ENCODE data around the gene HK2.
"Not testable (repeated sequence)": the region's sequence is repeated elsewhere in the genome, so short reads cannot be mapped to it uniquely, and the experiment has no call there.

HK2 gene

DNA sequence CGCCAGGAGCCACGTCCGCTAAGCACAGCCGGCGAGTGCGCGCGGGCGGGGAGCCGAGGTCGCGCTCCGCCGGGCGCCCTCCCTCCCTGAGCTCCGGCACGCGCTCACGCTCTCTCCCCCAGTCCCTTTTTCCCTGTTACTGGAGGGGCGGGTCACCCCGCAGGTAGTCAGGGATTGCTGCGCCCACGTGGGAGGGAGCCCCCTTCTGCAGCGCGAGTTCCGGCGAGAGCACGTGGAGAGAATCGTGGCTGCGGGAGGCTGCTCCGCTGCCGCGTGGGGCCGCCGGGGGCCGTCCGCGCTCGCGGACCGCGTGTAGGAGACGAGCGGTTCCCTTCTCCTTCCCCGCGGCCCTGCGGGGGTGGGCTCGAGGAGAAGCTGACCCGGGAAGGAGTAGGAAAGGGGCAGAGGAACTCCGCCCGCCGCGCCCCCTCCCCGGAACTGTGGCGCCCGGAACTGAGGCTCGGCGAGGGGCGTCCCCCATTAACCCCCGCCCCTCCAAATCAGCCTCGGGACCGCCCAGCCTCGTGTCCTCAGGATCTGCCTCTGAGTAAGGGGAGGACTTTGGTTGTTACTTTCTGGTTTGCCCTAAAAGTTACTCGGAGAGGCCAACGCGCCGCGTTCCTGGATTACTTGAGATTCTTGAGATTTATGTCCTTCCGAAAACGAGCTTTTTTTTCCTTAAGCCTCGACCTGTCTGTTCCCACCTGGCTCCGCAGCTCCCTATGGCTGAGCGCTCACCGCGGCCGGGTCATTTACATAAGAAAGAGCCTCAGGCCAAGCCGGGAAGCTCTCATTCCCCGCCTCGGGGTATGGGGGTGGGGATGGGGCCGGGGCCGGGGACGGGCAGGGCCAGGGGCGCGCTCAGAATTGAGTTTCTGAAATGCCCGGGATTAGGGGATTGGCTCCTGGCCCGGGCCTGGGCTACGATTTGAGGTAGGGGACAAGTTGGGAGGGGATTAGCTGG lies 1.1 kb downstream of the HK2 start:
- DNase-seq, result no peak

DNA sequence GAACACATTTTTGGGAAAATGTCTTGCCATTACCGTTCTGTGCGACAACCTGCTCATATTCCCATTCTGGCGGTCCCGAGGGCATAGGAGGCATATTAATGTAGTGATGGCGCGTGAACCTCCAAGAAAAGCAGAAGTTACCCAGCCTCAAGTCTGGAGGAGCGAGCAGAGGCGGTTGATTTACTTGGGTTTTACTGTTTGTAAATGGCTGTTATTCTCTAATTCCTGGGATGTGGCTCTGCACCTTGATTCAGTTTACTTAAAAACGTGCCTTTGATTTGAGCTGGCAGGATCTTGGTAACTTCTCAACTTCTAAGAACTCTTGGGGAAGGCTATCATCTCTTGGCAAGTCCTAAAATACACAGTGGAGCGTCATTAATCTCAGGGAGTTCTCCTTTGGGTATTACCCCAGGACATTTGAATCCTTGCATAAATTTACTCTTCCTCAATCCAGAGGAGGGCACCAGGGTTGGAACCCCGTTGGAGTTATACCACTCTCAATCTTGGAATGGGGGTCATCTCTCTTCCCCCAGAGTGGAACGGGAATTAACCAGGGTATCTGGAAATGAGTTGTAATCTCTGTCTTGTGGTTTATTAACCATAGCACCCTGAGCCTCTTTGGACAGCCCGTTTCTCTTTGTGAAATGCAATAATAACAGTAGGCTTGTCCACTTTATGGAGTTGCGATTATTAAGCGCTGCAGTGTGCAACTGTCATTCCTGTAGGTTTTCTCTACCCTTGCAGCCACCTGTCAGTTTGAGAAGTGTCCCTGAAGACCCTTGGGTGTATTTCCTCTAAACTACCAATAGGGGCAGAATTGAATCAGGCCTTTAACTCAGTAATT lies 2.1 kb downstream of the HK2 start:
- no peak for DNase-seq

DNA sequence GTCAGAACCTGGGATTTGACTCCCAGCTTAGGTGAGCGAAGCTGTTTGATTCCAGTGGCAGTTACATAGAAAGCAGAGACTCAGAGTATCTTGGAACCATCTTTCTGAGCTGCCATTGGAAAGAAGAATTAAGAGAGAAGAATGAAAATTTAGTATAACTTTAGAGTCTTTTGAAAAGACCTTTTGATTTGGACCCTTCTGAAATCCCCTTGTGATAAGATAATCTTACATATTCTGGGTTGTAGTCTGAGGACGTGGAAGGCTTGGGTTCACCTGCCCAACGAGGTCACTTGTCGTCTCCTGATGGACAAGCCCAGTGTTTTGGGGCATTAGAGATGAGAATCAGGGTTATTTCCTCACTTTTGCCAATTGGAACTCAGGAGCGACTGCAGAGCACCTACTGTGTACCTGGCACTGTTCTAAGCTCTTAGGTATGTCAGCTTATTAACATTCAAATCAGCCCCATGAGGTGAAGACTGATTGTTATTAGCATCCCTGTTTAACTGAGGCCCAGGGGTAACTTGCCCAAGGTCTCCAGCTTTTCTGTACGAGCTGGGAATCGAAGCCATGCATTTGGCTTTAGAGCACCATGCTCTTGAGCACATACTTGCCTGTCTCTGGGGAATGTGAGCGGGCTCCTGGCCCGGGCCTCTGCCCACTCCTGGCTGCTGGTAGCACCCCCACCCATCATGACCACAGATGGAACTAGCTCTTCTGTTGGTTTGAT lies 2.9 kb downstream of the HK2 start:
- no peak for DNase-seq

DNA sequence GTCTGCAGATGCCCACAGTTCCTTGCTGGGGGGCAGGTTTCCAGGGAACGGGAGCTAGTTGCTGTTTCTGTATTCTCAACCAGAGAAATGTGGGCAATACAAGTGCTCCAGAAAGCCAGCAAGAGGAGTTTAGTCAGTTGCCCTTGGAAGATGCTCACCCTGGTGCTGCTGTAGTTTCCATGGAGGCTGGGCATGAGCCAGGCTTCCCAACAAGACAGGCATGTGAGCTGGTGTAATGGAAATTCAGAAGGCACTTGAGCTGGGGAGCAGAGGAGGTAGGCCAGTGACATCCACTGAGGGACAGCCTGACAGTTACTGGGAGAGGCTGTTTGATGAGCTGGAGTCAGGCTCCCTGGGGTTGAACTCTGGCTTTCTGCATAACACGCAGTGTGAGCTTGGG lies 7.7 kb downstream of the HK2 start:
- DNase-seq, result no peak

DNA sequence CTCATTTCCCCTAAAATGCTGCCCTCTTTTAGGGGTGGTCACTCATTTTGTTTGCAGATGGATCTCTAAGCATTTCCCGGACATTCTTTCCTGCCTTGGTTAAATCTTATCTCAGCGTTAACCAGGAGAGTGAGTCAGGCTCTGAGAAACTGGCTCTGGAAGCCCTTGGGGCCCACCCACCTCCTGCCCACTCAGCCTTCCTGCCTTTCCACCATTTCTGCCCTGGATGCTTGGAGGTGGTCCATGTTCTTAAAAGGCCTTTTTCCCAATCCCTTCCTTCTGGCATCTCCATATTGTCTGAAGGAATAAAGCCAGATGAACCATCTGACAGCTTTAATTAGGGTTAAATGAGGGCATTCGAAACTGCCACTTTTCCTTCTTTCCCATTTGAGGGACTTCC lies 9.5 kb downstream of the HK2 start:
- DNase-seq, result no peak

DNA sequence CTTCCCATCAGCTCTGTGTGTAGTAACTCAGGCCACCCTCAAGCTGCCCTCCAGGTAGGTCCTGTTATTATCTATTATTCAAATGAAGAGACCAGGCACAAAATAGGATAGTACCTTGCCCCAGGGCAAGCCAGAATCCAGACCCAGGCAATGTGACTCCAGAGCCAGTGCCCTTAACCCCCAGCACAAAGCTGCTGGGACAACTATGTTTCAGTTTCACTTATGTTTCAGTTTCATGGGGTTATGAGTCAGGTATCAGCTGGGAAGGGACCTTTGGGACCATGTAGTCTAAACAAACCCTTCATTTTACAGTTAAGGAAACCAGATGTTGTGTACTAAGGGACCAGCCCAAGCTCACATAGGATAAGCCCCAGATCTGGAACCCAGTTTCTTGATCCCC lies 10.0 kb downstream of the HK2 start:
- DNase-seq, result no peak

DNA sequence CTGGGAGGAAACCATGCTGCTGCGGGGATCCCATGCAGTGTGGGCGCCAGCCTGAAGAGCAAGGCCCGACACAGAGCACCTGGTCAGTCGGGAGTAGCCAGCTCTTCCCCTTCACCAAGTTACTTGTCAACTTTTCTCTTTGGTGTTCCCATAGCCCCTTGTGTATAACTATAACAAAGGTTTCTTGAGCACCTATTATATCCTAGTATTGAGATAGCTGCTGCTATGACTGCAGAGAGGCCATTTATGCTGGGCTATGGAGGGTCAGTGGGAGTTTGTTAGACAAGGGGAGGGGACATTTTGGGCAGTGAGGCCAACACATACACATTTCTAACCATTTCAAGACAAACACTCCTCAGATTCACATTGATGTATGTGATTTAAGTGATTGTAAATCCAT lies 10.8 kb downstream of the HK2 start:
- no peak for DNase-seq

DNA sequence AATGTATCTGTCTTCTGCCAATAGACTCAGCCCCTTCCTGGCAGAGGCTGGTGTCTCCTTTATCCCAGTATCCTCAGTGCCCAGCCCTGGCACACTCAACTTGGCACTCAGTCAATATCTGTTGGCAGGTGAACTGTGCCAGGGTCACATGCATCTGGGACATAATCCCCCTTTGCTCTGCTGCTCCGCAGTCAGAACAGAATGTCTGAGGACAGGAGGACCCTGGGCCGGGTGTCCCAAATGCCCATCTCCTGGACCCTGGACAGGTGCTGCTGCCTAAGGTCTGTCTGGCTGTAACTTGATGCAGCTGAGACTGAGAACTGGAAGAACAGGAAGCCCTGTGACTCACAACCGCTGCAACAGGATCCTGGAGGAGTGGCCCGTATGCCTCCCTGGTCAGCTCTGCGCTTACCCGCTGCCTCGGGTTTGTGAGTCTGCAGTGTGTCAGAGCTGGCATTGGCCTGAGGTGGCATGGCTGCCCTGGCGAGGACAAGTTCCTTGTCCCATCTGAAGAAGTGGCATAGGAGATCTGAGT lies 11.4 kb downstream of the HK2 start:
- no peak for DNase-seq

DNA sequence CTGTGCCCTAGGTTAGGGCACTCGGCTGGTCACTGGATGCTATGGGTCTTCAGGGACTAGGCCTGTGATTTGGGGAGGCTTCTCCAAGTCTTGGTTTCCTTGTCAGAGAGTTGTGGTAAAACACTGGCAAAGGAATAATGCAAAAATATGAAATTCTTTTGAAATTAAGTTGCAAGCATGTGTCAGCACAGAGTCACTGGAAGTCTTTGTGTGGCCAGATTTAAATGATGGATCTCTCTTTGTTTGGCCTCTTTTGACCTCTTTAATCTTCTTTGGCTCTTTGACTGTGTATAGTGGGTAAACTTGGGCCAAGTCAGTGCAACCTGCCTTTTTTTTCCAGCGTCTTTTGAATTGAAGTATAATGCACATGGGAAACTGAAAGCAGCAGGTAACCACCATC lies 12.1 kb downstream of the HK2 start:
- no peak for DNase-seq

DNA sequence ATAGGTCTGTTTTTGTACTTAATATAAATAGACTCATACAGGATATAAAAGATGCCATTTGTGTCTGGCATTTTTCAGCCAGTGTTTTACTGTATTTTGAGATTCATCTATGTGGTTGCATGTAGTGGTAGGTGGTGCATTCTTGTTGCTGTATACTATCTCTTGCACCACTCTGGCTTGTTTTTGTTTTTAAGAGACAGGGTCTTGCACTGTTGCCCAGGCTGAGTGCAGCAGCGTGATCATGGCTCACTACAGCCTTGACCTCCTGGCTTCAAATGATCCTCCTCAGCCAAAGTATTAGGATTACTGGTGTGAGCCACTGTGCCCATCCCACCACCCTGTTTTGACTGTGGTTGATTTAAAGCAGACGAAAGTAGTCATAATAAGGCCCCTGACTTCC lies 12.6 kb downstream of the HK2 start:
- DNase-seq, result no peak

DNA sequence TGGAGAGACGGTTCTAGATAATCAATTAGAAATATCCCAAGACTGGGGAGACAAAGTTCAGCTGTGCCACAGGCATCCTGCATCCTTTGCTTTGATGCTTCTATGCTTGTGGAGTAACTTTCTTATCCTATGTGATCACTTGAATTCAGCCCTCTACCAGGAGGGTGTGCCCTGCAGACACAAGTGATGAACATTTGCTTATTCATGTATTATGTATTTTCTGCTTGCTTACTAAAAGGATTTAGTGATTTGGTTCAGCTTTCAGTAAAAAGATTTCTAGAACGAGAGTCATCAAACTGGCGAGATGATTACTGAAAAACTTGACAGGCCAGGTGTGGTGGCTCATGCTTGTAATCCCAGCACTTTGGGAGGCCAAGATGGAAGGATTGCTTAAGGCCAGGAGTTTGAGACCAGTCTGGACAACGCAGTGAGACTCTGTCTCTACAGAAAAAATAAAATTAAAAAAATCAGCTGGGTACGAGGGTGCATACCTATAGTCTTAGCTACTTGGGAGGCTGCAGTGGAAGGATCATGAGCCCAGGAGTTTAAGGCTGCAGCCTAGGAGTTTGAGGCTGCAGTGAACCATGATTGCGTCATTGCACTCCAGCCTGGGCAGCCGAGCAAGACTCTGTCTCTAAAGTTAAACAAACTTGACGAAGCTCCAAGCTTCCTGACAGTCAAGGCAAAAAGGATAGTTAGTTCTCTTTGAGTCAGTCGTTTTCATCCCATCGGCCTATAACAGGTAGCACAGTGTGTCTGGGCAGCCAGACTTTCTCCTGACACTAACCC lies 13.3 kb downstream of the HK2 start:
- DNase-seq, result no peak

DNA sequence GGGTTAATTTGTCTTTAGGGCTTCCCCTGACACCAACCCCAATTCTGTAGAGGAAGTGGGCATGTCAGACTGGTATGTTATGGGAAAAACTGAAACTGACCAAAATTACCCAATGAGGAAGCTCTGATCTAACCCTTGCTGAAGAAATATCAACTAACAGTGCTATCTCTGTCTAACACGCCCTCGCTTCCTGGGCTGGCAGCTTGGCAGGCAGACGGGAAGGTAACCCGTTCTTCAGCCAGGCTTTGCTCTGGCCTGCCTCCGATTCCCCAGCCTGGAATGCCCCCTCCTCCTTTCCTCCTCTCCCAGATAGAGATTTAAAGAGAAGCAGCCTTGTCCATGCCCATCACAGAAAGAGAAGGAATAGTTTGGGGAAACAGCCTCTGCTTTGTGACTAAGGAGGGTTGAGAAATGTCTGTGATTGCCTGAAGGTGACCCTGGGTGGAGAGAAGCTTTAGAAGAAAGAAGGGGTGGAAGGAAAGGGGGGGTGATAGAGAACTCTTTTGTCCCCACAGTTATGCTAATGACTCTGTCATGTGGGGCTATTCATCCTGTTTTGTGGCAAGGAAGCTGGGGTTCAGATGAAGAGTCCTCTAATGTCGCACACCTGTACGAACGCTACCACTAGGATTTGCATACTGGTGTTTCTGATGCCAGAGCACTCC lies 15.4 kb downstream of the HK2 start:
- DNase-seq, result no peak

DNA sequence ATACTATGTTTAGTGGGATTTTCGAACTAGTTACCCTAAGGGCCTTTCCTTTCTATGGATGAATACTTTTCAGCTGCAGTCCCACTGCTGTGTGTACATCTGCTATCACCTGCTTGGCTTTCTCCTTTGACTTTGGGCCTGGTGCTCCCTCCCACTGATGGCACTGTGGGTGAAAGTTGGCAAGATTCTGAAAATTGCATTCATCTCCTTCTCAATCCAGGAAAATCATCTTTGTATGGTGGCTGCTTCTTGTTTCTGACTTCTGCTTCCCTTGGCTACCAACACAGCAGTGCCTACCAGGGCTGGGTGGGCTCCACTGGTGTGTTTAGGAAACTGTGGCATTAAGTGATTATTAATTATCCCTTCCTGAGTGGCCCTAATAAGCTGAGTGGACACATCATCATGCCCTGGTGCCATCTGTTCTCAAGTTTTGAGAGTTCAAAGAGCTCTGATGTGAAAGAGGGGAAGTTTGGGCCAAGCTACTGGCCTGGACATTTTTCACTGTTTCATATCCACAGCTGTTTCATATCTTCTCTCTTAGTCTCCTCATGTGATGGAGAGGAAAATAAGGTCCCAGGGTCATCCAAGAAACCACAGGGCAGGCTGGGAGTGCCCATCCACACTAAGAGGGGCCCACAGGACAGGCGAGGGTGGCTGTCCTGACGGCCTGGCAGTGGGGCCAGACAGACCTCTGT lies 16.7 kb downstream of the HK2 start:
- no peak for DNase-seq

DNA sequence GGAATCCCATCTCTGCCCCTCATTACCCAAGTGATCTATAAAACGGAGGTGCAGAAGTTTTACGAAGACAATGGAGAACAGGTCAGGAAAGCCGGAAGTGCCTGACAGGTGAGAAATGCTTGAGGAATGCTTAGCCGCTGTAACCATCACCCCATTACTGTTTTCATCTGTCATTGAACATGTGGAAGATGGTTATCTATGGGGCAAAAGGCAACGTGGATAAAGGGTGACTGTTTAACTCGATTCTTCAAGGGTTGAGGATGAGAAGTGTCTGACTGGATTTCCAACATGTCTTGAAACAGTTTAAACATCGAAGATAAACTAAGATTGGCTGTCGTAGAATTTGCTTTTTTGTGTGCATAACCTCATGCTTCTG lies 17.3 kb downstream of the HK2 start:
- DNase-seq, result no peak

DNA sequence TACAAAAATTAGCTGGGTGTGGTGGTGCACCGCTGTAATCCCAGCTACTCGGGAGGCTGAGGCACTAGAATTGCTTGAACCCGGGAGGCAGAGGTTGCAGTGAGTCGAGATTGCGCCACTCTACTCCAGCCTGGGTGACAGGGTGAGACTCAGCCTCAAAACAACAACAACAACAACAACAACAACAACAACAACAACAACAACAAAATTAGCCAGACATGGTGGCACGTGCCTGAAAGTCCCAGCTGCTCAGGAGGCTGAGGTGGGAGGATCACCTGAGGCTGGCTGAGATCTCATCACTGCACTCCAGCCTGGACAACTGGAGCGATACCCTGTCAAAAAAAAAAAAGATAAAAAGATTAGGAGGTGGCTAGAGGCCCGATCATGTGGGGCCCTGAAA lies 19.4 kb downstream of the HK2 start:
- not testable (repeated sequence) for DNase-seq

DNA sequence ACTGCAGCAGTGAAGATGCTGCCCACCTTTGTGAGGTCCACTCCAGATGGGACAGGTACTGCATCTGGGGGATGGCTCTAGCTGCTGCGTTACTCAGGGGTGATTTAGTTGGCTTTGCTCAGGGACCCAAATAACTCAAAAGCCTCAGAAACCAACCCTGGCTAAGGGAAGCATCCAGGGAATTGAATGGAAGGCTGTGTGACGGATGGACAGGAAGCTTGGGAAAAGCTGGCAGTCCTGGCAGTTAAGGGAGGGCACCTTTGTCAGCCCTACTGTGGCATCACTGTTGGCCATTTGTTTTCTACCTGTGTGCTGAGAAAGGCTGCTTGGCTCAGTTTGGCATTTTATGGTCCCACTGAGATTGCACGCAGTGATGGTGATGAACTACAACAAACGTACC lies 20.5 kb downstream of the HK2 start:
- DNase-seq, result no peak

DNA sequence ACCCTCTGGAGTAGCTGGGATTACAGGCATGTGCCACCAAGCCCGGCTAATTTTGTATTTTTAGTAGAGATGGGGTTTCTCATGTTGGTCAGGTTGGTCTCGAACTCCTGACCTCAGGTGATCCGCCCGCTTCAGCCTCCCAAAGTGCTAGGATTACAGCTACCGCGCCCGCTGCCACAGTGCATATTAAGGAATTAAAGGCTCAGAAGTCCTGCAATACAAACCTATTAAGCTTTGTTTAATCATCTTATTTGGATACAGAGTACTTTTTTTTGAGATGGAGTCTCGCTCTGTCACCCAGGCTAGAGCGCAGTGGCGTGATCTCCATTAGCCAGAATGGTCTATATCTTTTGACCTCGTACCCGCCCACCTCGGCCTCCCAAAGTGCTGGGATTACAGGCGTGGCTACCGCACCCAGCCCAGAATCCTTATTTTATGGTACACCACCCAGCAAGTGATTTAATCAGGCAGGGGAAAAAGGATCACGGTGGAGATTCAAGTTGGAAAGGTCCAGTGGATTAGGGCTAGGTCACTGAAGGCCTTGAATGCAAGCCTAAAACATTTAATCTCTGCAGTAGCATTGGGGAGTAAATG lies 21.3 kb downstream of the HK2 start:
- DNase-seq, result not testable (repeated sequence)

DNA sequence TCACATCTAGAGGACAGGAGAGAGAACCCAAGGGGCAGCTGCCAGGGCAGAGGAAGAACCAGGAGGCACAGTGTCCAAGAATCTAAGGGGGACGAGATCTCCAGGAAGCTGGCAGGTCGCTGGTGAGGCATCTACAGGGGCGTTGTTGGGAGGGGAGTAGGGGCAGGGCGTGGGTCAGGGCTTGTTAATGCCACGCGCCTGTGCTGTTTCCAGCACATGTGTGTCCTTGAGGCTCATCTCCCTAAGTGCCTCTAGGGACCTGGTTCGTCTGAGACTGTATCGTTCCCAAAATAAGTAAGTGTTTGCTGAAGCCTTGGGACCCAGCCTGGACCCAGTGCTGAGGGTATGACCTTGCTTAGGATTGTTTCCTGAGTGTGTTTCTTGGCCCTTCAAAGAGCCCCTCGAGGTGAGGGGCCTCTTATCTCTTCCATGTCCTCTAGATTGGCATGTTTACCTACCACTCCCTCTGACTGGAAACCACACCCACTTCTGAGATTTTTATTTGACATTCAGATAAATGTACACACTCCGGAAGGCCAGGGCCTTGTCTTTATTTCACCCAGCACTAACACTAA lies 22.2 kb downstream of the HK2 start:
- DNase-seq, result peak in 1 of 2 experiments; percentile 12

DNA sequence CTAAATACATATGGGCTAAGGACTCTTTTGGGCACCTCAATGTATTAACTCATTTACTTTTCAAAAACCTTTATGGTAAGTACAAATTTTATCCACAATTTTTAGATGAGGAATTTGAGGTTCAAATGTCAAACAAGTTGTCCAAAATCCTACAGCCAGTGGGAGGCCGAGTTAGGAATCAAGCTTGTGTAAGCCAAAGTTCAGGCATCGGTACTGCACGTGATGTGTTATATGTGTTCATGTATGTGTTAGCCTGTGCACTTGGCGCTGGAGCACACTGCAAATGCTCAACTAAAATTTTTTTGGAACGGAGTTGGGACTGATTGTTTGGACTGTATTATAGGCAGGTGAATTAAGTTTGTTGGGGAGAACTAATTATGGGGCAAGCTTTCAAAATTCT lies 22.7 kb downstream of the HK2 start:
- DNase-seq, result no peak

DNA sequence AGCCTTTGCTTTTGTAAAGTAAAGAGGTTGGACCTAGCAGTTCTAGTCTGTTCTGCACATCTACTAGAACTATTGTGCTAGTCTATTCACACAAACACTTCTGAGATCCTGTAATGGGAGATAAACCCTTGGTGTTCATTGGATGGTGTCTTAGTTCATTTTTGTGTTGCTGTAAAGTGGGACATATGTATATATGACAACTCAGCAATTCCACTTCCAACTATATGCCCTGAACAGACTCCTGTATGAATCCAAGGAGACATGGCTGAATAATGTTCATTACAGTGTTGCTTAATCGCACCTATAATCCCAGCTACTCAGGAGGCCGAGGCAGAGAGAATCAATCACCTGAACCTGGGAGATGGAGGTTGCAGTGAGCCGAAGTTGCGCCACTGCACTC lies 23.3 kb downstream of the HK2 start:
- DNase-seq, result no peak

Measured in NCI-H187 (cell line).